ENCODE results near the gene NMNAT3.

GRCh38 chr3:139533781-139534454 is 143.9 kb downstream of the NMNAT3 start:
- no peak for TF ChIP-seq CTCF (conservative IDR thresholded peaks at IDR 0.05; ENCODE audit: low read length)
- no peak for TF ChIP-seq EZH2phosphoT487 (IDR thresholded peaks at IDR 0.05; ENCODE audit: borderline replicate concordance)

All from Loucy (cell line).